ENCODE data around the gene IL4I1. TPM values are rescaled to one million over a fixed set of nuclear protein-coding genes. Genes with fewer than 3 reads are reported as not detected.

Gene IL4I1
- polyA plus RNA-seq, 3 donors: 5.6 to 7.6 (median 7.0) TPM

GRCh38 chr19:49862391-49863253 lies 34.1 kb downstream of the IL4I1 start:
- no peaks in the 10 kb centered on the region for H3K27me3 Mint-ChIP-seq (ENCODE audit: low read depth in 3 of 3)
- peak overlapping the region in 2 of 7 donors; percentile 37 to 77 for H3K27ac Mint-ChIP-seq
- Histone ChIP-seq H4K20me1 (ENCODE audit: insufficient read depth, low read length) (peaks cover 73% of the 10 kb centered on the region), H3K9me3 (replicated peaks in 1 of 2; ENCODE audit: control insufficient read depth in 1 of 2, insufficient read depth in 1 of 2, low read length in 2 of 2) (no peaks in the 10 kb centered on the region), H2AFZ (ENCODE audit: insufficient read depth, low read depth, low read length, poor library complexity, severe bottlenecking) (no peak overlapping the region), H3K27me3 (ENCODE audit: control insufficient read depth in 2 of 2, insufficient read depth in 2 of 2, low read length in 2 of 2) (no peaks in the 10 kb centered on the region), H3K79me2 (ENCODE audit: insufficient read depth, low read length) (peaks cover 42% of the 10 kb centered on the region), H3K9ac (ENCODE audit: insufficient read depth, low read length, poor library complexity, severe bottlenecking) (no peak overlapping the region), H3K4me2 (replicated peaks; ENCODE audit: extremely low read depth, low read length, poor library complexity, severe bottlenecking) (no peak overlapping the region), H3K27ac (ENCODE audit: low read depth in 1 of 2, low read length in 2 of 2) (no peak overlapping the region), H3K4me1 (ENCODE audit: control insufficient read depth in 1 of 2, insufficient read depth in 2 of 2, low read length in 2 of 2) (peaks cover 24 to 29% of the 10 kb centered on the region in 2 donors), H3K36me3 (replicated peaks in 1 of 2; ENCODE audit: control insufficient read depth in 1 of 2, insufficient read depth in 2 of 2, low read length in 2 of 2) (peaks cover 54 to 66% of the 10 kb centered on the region in 2 donors), H3K4me3 (replicated peaks in 1 of 3; ENCODE audit: low read depth in 2 of 3, low read length in 3 of 3) (no peak overlapping the region)
- no peak overlapping the region for H3K4me3 Mint-ChIP-seq
- peaks cover 30% of the 10 kb centered on the region for H3K4me1 Mint-ChIP-seq
- 84% methylated on average over 39 of the region's 49 CpGs for WGBS (ENCODE audit: insufficient coverage)
- intact Hi-C loops (cut with micrococcal nuclease): no loop called here
- DNase-seq: no peak
- peaks cover 45 to 74% of the 10 kb centered on the region in 2 donors for H3K36me3 Mint-ChIP-seq
- H3K9me3 Mint-ChIP-seq: no peaks in the 10 kb centered on the region
- peak; percentile 12 for TF ChIP-seq CTCF (IDR thresholded peaks at IDR 0.05)

GRCh38 chr19:49861541-49862378 lies 34.9 kb downstream of the IL4I1 start:
- no peak overlapping the region for H3K9ac ChIP-seq (ENCODE audit: insufficient read depth, low read length, poor library complexity, severe bottlenecking)
- intact Hi-C loops (cut with micrococcal nuclease): no loop called here
- no peak overlapping the region for H3K27ac ChIP-seq (ENCODE audit: low read depth in 1 of 2, low read length in 2 of 2)
- H3K27me3 Mint-ChIP-seq (ENCODE audit: low read depth in 3 of 3): peaks cover 0 to 1% (median 0%) of the 10 kb centered on the region in 3 donors
- H3K4me2 ChIP-seq (replicated peaks; ENCODE audit: extremely low read depth, low read length, poor library complexity, severe bottlenecking): no peak overlapping the region
- H3K36me3 Mint-ChIP-seq: peaks cover 46 to 79% of the 10 kb centered on the region in 2 donors
- H3K79me2 ChIP-seq (ENCODE audit: insufficient read depth, low read length): peaks cover 39% of the 10 kb centered on the region
- no peak overlapping the region for H2AFZ ChIP-seq (ENCODE audit: insufficient read depth, low read depth, low read length, poor library complexity, severe bottlenecking)
- no peaks in the 10 kb centered on the region for H3K9me3 ChIP-seq (replicated peaks in 1 of 2; ENCODE audit: control insufficient read depth in 1 of 2, insufficient read depth in 1 of 2, low read length in 2 of 2)
- 94% methylated on average over 41 of the region's 60 CpGs for WGBS (ENCODE audit: insufficient coverage)
- no peak overlapping the region for H3K4me3 Mint-ChIP-seq
- TF ChIP-seq CTCF (IDR thresholded peaks at IDR 0.05): no peak
- peaks cover 27% of the 10 kb centered on the region for H3K4me1 Mint-ChIP-seq
- H3K4me1 ChIP-seq (ENCODE audit: control insufficient read depth in 1 of 2, insufficient read depth in 2 of 2, low read length in 2 of 2): peaks cover 20 to 22% of the 10 kb centered on the region in 2 donors
- no peaks in the 10 kb centered on the region for H3K9me3 Mint-ChIP-seq
- H4K20me1 ChIP-seq (ENCODE audit: insufficient read depth, low read length): peaks cover 79% of the 10 kb centered on the region
- peaks cover 54 to 73% of the 10 kb centered on the region in 2 donors for H3K36me3 ChIP-seq (replicated peaks in 1 of 2; ENCODE audit: control insufficient read depth in 1 of 2, insufficient read depth in 2 of 2, low read length in 2 of 2)
- H3K27ac Mint-ChIP-seq: no peak overlapping the region
- no peaks in the 10 kb centered on the region for H3K27me3 ChIP-seq (ENCODE audit: control insufficient read depth in 2 of 2, insufficient read depth in 2 of 2, low read length in 2 of 2)
- no peak for DNase-seq
- H3K4me3 ChIP-seq (replicated peaks in 1 of 3; ENCODE audit: low read depth in 2 of 3, low read length in 3 of 3): no peak overlapping the region
